Cardiac muscle cell (in vitro differentiated cells and primary cell): ENCODE measurements around the gene ARHGEF38. TPM values are rescaled to one million over a fixed set of nuclear protein-coding genes. Genes with fewer than 3 reads are reported as not detected.

Experiments
- DNase-seq, 2 donors: peaks; one replicate each; pipeline versions ENCODE4 v3.0.0 to v3.0.0-alpha.2; 2010 to 2017; ENCODE audit warnings: low read depth in 1 of 2, low spot score in 1 of 2
- H3K27ac ChIP-seq: fragments of 200-600 bp; sonication (generic); 2 replicates; pipeline ENCODE4 v1.5.1; 2016
- H3K27me3 ChIP-seq: fragments of 200-600 bp; sonication (generic); 2 replicates; pipeline ENCODE4 v1.6.0; 2016; ENCODE audit warnings: control low read depth
- H3K36me3 ChIP-seq: fragments of 200-600 bp; sonication (generic); 2 replicates; pipeline ENCODE4 v1.5.1; 2016; ENCODE audit warnings: control low read depth
- H3K4me1 ChIP-seq: fragments of 200-600 bp; sonication (generic); 2 replicates; pipeline ENCODE4 v1.8.1; 2017; ENCODE audit warnings: low read depth, mild to moderate bottlenecking, mixed run types
- H3K4me3 ChIP-seq: fragments of 200-600 bp; sonication (generic); 2 replicates; pipeline ENCODE4 v1.5.1; 2016; ENCODE audit warnings: mild to moderate bottlenecking
- H3K9me3 ChIP-seq: fragments of 200-600 bp; sonication (generic); 2 replicates; pipeline ENCODE4 v1.5.1; 2017; ENCODE audit warnings: low read depth, mild to moderate bottlenecking, control low read depth
- polyA plus RNA-seq: library from polyadenylated mRNA; unstranded; fragments of >200 nt; fragmentation: Nextera tagmentation; extraction: Ambion mirVana; gene quantifications from 2 replicates; pipeline ENCODE4 v1.2.1, GENCODE V29; 2016
- total RNA-seq: library from RNA; depleted of rRNA; stranded (reverse); fragments of >200 nt; gene quantifications from 2 replicates; pipeline ENCODE4 v1.2.3, GENCODE V29; 2016
- TF ChIP-seq, protein P1 (sequence below): IDR thresholded peaks from 2 replicates; pipeline ENCODE4 v1.5.1; 2012; ENCODE audit warnings: low read depth, mild to moderate bottlenecking, low read length

The ARHGEF38 gene
- total and polyA plus RNA-seq, 2 experiments from 2014 or later, result 1.6 TPM; not detected in 1

DNA sequence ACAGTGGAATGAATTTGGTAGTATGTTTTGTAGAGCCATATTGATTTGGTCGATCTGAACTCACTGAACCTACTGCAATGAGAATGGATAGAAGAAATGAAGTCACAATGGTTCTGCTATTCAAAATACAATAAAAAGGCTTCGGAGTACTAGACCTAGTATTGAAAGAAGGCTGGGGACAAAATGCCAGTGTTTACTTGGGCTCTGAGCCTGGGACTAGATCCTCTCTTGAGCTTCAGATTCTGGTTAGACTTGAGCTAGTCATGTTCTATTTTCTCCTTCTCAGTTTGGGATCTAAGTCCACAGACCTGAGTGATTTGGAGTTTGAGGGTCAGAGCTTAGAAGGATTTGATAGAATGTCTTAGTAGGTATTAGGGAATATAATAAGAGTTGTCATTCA, 146.2 kb downstream of the ARHGEF38 start:
- H3K27me3 ChIP-seq, result no peaks in the 10 kb centered on the region
- H3K4me1 ChIP-seq, result no peaks in the 10 kb centered on the region
- H3K4me3 ChIP-seq, result no peak overlapping the region
- H3K27ac ChIP-seq, result no peak overlapping the region
- peaks cover 20% of the 10 kb centered on the region for H3K36me3 ChIP-seq
- no peak for DNase-seq
- TF ChIP-seq, protein P1, sequence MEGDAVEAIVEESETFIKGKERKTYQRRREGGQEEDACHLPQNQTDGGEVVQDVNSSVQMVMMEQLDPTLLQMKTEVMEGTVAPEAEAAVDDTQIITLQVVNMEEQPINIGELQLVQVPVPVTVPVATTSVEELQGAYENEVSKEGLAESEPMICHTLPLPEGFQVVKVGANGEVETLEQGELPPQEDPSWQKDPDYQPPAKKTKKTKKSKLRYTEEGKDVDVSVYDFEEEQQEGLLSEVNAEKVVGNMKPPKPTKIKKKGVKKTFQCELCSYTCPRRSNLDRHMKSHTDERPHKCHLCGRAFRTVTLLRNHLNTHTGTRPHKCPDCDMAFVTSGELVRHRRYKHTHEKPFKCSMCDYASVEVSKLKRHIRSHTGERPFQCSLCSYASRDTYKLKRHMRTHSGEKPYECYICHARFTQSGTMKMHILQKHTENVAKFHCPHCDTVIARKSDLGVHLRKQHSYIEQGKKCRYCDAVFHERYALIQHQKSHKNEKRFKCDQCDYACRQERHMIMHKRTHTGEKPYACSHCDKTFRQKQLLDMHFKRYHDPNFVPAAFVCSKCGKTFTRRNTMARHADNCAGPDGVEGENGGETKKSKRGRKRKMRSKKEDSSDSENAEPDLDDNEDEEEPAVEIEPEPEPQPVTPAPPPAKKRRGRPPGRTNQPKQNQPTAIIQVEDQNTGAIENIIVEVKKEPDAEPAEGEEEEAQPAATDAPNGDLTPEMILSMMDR, result no peak
- H3K9me3 ChIP-seq, result no peaks in the 10 kb centered on the region

DNA sequence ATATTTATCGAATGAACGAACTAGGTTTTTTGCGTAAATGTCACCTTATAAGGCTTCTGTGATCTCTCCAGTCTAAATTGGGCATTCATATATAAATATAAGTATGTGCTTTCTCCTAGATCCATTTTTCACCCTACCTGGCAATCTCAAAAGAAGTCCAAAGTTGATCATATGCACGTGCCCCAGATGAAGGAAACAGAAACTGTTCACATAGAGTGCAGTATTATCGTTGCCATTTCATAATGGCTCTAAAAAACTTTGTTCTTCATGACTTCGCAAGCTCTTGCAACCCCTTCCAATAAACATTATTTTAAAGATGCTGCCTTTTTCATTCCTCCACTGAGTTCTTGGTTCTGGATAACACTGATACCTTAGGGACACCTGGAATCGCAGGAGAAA, 155.4 kb downstream of the ARHGEF38 start:
- peak in 1 of 2 donors; percentile 5 for DNase-seq

DNA sequence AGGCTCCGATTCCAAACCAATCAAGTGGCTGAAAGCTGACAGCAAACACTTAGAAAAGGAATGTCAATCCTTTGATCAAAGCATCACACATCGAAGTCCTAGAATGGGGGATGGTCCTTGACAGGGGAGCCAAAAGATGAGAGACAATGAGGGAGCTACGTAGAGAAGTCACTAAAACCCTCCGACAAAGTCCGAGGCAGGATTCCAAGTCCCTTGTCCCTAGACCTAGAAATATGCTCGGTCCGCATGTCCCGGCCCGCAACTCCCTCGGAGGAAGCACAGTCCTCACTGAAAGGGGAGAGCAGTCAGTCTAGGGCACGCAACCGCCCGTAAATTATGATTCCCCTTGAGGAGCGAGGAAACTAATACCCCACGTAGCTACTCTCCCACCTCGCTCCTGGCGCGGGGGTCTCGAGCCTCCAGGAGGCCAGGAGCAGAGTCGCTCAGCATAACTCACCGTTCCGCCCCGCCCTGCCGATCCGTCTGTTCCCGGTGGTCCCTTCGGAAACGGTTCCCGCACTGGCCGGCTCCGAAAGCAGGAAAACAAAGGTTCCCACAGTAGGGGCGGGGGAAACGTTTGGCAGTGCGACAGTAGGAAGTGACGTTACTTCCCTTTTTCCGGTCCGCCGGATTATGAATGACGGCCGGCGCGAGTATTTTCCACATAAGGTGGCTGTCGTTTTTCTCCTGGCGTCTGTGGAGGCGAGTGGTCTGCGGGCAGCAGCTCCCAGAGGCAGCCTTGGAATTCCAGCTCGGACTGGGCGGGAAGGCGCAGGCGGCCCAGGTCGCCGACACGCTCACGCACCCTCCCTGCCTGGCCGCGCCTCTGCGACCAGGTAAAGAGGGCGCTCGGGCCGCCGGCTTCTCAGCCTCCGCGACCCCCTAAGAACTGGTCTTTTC, 156.0 kb downstream of the ARHGEF38 start, which contains the start of the genes GSTCD and INTS12:
TSS of gene GSTCD (plus strand) at position 604 of the 900 bp plus-strand sequence. CDS start 8,830 bp downstream, outside the sequence.
TSS of gene INTS12 (minus strand) at position 509 of the 900 bp plus-strand sequence. CDS start 8,684 bp downstream, outside the sequence.
- peak within 1 kb of the TSS; percentile 94 for H3K27ac ChIP-seq
- H3K4me3 ChIP-seq, result peak within 1 kb of the TSS; percentile 89
- peaks cover 11% of the 10 kb centered on the region for H3K4me1 ChIP-seq
- H3K36me3 ChIP-seq, result no peaks in the 10 kb centered on the region
- H3K27me3 ChIP-seq, result no peaks in the 10 kb centered on the region
- H3K9me3 ChIP-seq, result no peaks in the 10 kb centered on the region
- TF ChIP-seq, protein P1, result no peak
- peak; percentile 96 for DNase-seq

More for the DNA sequence above, 155.4 kb downstream of the ARHGEF38 start:
- no peaks in the 10 kb centered on the region for H3K9me3 ChIP-seq
- peaks cover 11% of the 10 kb centered on the region for H3K4me1 ChIP-seq
- H3K27ac ChIP-seq, result peak overlapping the region; percentile 94
- TF ChIP-seq, protein P1, result no peak
- H3K36me3 ChIP-seq, result no peaks in the 10 kb centered on the region
- no peaks in the 10 kb centered on the region for H3K27me3 ChIP-seq
- H3K4me3 ChIP-seq, result peak overlapping the region; percentile 89

DNA sequence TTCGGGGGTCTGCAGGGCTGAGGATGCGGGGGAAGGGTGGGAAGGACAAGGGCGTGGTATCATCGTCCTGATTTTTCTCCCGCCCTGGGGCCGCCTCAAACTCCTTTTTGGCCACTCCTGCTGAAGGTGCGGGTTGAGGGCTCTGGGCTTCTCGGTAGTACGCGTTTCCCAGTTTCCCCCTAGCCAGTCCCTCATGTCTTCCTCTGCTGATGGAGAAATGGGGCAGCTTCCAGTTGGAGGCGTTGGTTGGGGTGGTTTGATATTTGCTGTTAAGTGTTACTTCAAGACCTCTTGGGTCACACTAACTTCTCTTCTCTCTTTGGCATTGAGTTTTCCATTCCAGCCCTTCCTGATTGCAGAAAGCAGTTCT, 156.6 kb downstream of the ARHGEF38 start:
- H3K36me3 ChIP-seq, result no peaks in the 10 kb centered on the region
- TF ChIP-seq, protein P1, result no peak
- H3K27me3 ChIP-seq, result no peaks in the 10 kb centered on the region
- H3K27ac ChIP-seq, result peak overlapping the region; percentile 94
- peak; percentile 16 to 48 for DNase-seq
- H3K9me3 ChIP-seq, result no peaks in the 10 kb centered on the region
- peaks cover 11% of the 10 kb centered on the region for H3K4me1 ChIP-seq
- peak overlapping the region; percentile 89 for H3K4me3 ChIP-seq

DNA sequence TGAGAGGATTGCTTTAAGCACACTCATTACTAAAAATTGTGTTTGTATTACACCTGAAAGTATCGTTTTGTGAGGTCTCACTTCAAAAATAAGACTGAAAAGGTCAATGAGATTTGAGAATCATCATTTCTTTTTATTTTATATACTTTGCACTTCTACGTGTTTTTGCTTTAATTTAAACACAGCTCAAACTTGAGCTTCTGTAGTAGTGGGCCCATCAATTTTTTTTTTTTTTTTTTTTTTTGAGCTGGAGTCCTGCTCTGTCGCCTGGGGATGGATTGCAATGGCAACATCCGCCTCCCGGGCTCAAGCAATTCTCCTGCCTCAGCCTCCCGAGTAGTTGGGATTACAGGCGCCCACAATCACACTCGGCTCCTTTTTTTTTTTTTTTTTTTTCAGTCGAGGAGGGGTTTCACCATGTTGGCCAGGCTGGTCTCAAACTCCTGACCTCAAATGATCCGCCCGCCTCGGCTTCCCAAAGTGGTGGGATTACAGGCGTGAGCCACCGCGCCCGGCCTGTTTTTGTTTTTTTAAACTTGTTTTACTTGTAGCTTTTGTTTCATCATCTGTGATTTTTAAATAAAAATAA, 157.7 kb downstream of the ARHGEF38 start:
- Histone ChIP-seq H3K4me1 (peaks cover 11% of the 10 kb centered on the region), H3K27ac (peak overlapping the region; percentile 94), H3K4me3 (peak overlapping the region; percentile 89), H3K27me3 (no peaks in the 10 kb centered on the region), H3K9me3 (no peaks in the 10 kb centered on the region), H3K36me3 (no peaks in the 10 kb centered on the region)
- TF ChIP-seq, protein P1, result no peak
- DNase-seq, result no peak
